Fibroblast of lung (primary cell): ENCODE data around the gene PPARG. TPM values are rescaled to one million over a fixed set of nuclear protein-coding genes. Genes with fewer than 3 reads are reported as not detected.

Experiments used
- DNase-seq, 2 donors: peaks; one replicate each; pipeline versions ENCODE4 v3.0.0 to v3.0.0-alpha.2; 2010; ENCODE audit warnings: low read depth in 2 of 2
- H2AFZ ChIP-seq: 2 replicates; pipeline ENCODE4 v1.5.1; 2012; ENCODE audit warnings: low read length, control low read depth, inconsistent platforms
- H3K27ac ChIP-seq: 2 replicates; pipeline ENCODE4 v1.5.1; 2011; ENCODE audit warnings: low read length, control low read depth; ENCODE audit not compliant: insufficient read depth
- H3K27me3 ChIP-seq: 2 replicates; pipeline ENCODE4 v1.5.1; 2011; ENCODE audit warnings: mild to moderate bottlenecking, low read length; ENCODE audit not compliant: control insufficient read depth, insufficient read depth
- H3K36me3 ChIP-seq: 2 replicates; pipeline ENCODE4 v1.5.1; 2011; ENCODE audit warnings: low read length; ENCODE audit not compliant: control insufficient read depth, insufficient read depth
- H3K4me1 ChIP-seq: 2 replicates; pipeline ENCODE4 v1.5.1; 2011; ENCODE audit warnings: low read length; ENCODE audit not compliant: control insufficient read depth, insufficient read depth; ENCODE audit errors: extremely low read depth
- H3K4me2 ChIP-seq: 2 replicates; pipeline ENCODE4 v1.5.1; 2011; ENCODE audit warnings: low read length, control low read depth; ENCODE audit not compliant: insufficient read depth; ENCODE audit errors: extremely low read depth
- H3K4me3 ChIP-seq, 4 experiments: fragments of 200-600 bp in 1 of 4; sonication (generic) in 1 of 4; replicated peaks in 1 of 4; 2 replicates each; pipeline ENCODE4 v1.5.1; 2011 to 2016; ENCODE audit warnings: low read length in 4 of 4, low read depth in 3 of 4, mild to moderate bottlenecking in 3 of 4, control low read depth in 2 of 4, inconsistent platforms in 1 of 4, mixed read lengths in 1 of 4; ENCODE audit not compliant: insufficient read depth in 1 of 4; ENCODE audit errors: control extremely low read depth in 1 of 4
- H3K79me2 ChIP-seq: 2 replicates; pipeline ENCODE4 v1.5.1; 2012; ENCODE audit warnings: mild to moderate bottlenecking, low read length, inconsistent platforms; ENCODE audit not compliant: control insufficient read depth, insufficient read depth
- H3K9ac ChIP-seq: 2 replicates; pipeline ENCODE4 v1.5.1; 2011; ENCODE audit warnings: mild to moderate bottlenecking, low read length, control low read depth; ENCODE audit not compliant: insufficient read depth
- H3K9me3 ChIP-seq: 2 replicates; pipeline ENCODE4 v1.5.1; 2012; ENCODE audit warnings: low read depth, low read length; ENCODE audit not compliant: control insufficient read depth, insufficient read depth
- H4K20me1 ChIP-seq: 2 replicates; pipeline ENCODE4 v1.5.1; 2011; ENCODE audit warnings: low read length; ENCODE audit not compliant: control insufficient read depth, insufficient read depth; ENCODE audit errors: extremely low read depth
- CTCF ChIP-seq, 2 donors: IDR thresholded peaks in 1 of 2; conservative IDR thresholded peaks in 1 of 2; 1 replicate in 1 of 2; 2 replicates in 1 of 2; pipeline ENCODE4 v1.5.1; 2011 to 2012; ENCODE audit warnings: low read length in 2 of 2, control low read depth in 1 of 2, inconsistent platforms in 1 of 2, low read depth in 1 of 2, mild to moderate bottlenecking in 1 of 2
- EZH2 ChIP-seq: IDR thresholded peaks from 2 replicates; pipeline ENCODE4 v1.5.1; 2012; ENCODE audit warnings: low read length, control low read depth, mild to moderate bottlenecking; ENCODE audit errors: missing control alignments
- polyA plus RNA-seq, 2 donors: library from polyadenylated mRNA; depleted of rRNA in 1 of 2; stranded (reverse) in 1 of 2; unstranded in 1 of 2; fragments of >200 nt; gene quantifications; 2 replicates each; pipeline ENCODE4 v1.2.1, GENCODE V29; 2011 to 2012; ENCODE audit warnings: missing spikeins in 1 of 2
- total RNA-seq: library from RNA; depleted of rRNA; stranded (reverse); fragments of >200 nt; gene quantifications from 2 replicates; pipeline ENCODE4 v1.2.1, GENCODE V29; 2014

The PPARG gene
- total and polyA plus RNA-seq, 2 donors (not counting 1 experiment from before 2014, with no cell fraction given) = 32.8 to 42.8 TPM

- Histone ChIP-seq H3K27me3 (no peaks in the 10 kb centered on the region), H3K4me2 (no peak overlapping the region), H3K4me3 (no peak overlapping the region), H3K36me3 (no peaks in the 10 kb centered on the region), H3K27ac (no peak overlapping the region), H3K79me2 (no peaks in the 10 kb centered on the region), H2AFZ (no peak overlapping the region), H4K20me1 (no peaks in the 10 kb centered on the region), H3K9me3 (no peaks in the 10 kb centered on the region), H3K9ac (no peak overlapping the region), H3K4me1 (peaks cover 6% of the 10 kb centered on the region)
- DNase-seq = no peak
- no peak for TF ChIP-seq CTCF (conservative IDR thresholded peaks at IDR 0.05 in 1 of 2, IDR thresholded peaks at IDR 0.05 in 1 of 2; ENCODE audit: low read depth in 1 of 2, low read length in 2 of 2)
- TF ChIP-seq EZH2 = no peak
Measured at GRCh38 chr3:12369598-12369997, 80.7 kb downstream of the PPARG start.

GRCh38 chr3:12370758-12371157, 81.9 kb downstream of the PPARG start:
- Histone ChIP-seq H3K79me2 (no peaks in the 10 kb centered on the region), H3K36me3 (no peaks in the 10 kb centered on the region), H2AFZ (no peak overlapping the region), H3K27me3 (no peaks in the 10 kb centered on the region), H3K9ac (no peak overlapping the region), H4K20me1 (no peaks in the 10 kb centered on the region), H3K9me3 (no peaks in the 10 kb centered on the region), H3K4me3 (no peak overlapping the region), H3K4me2 (no peak overlapping the region), H3K27ac (no peak overlapping the region), H3K4me1 (peaks cover 6% of the 10 kb centered on the region)
- peak; percentile 40 to 69 for DNase-seq
- TF ChIP-seq CTCF (conservative IDR thresholded peaks at IDR 0.05 in 1 of 2, IDR thresholded peaks at IDR 0.05 in 1 of 2; ENCODE audit: low read depth in 1 of 2, low read length in 2 of 2) (peak; percentile 8 to 38), EZH2 (no peak)

DNA sequence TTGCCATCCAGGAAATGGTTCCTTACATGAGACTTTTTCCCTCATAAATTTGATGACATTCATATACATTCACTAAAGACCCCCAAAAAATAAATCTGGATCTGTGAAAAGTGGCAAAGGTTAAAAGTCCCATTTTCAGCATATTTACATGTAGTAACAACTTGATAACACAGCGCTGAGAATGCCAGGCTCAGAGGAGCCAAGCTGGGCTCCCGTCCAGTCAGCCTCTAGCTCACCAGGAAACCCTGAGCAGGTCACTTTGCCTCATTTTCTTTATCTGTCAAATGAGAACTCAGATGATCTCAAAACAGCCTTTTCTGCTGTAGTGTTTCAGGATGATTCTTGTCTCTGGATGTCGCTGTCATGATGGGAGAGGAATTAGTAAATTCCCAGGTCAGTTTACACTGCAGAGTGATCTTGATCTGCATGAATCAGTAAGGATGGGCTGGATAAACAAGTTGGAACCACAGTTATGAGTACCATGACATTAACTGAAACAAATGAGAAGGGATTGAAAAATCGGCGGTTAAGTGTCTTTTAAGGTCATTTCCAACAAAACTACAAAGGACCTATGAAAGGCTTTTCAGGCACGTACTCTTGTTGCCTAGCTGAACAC, 82.8 kb downstream of the PPARG start:
- no peaks in the 10 kb centered on the region for H3K27me3 ChIP-seq
- no peaks in the 10 kb centered on the region for H3K36me3 ChIP-seq
- H3K4me3 ChIP-seq = no peak overlapping the region
- H3K9me3 ChIP-seq = no peaks in the 10 kb centered on the region
- H3K4me2 ChIP-seq = peak overlapping the region; percentile 48
- peak; percentile 66 to 91 for DNase-seq
- H3K4me1 ChIP-seq = peaks cover 6% of the 10 kb centered on the region
- H4K20me1 ChIP-seq = no peaks in the 10 kb centered on the region
- no peak overlapping the region for H2AFZ ChIP-seq
- no peak for TF ChIP-seq EZH2
- TF ChIP-seq CTCF (conservative IDR thresholded peaks at IDR 0.05 in 1 of 2, IDR thresholded peaks at IDR 0.05 in 1 of 2; ENCODE audit: low read depth in 1 of 2, low read length in 2 of 2) = no peak
- H3K9ac ChIP-seq = no peak overlapping the region
- no peak overlapping the region for H3K27ac ChIP-seq
- H3K79me2 ChIP-seq = no peaks in the 10 kb centered on the region
